GM12874 (cell line): ENCODE results near the gene DCLK3.

Source experiments
- CTCF ChIP-seq: IDR thresholded peaks from 2 replicates; pipeline ENCODE4 v1.5.1; 2011; ENCODE audit warnings: low read depth, mild to moderate bottlenecking, control low read depth, low read length, moderate library complexity; ENCODE audit not compliant: insufficient read depth

The DCLK3 gene

GRCh38 chr3:36709281-36709680 lies 55.1 kb downstream of the DCLK3 start:
- no peak for TF ChIP-seq CTCF

- peak; percentile 34; the same call in 1 of the 2 replicates for TF ChIP-seq CTCF
These were observed 56.5 kb downstream of the DCLK3 start for GRCh38 chr3:36707623-36708409.

- TF ChIP-seq CTCF: no peak
These were observed 59.3 kb downstream of the DCLK3 start for GRCh38 chr3:36705015-36705414.

GRCh38 chr3:36704280-36704679 lies 60.1 kb downstream of the DCLK3 start:
- TF ChIP-seq CTCF: no peak

GRCh38 chr3:36701249-36701572 lies 63.1 kb downstream of the DCLK3 start:
- TF ChIP-seq CTCF: no peak

GRCh38 chr3:36700537-36701248 lies 63.7 kb downstream of the DCLK3 start:
- peak; percentile 76 for TF ChIP-seq CTCF

- no peak for TF ChIP-seq CTCF
These were observed 66.0 kb downstream of the DCLK3 start for GRCh38 chr3:36698314-36698713.
